Measurements from ENCODE around the gene ART1.

ART1 gene

DNA sequence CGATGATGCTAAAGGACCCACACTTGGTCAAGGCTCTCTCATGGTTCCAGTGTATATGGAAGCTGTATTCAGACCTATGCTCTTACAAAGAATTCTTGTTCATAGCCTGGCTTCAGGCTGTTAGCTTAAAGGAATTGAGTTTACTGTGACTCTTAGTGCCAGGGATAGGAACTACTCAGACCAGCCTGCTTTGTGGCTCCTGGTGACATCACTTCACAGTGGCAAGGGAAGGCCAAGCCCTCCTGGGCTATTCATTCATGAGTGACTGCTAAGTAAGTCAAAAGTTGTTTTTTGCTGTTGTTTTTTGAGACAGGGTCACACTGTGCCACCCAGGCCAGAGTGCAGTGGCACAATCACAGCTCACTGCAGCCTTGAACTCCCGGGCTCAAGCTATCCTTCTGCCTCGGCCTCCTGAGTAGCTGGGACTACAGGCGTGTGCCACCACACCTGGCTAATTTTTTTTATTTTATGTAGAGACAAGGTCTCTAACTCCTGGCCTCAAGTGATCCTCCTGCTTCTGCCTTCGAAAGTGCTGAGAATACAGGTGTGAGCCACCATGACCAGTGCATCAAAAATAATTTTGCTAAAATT, 12.8 kb upstream of the ART1 start:
- no peak for DNase-seq (ENCODE audit: low spot score)
- Histone ChIP-seq H3K27ac (no peak overlapping the region), H3K4me3 (no peak overlapping the region)
- TF ChIP-seq CTCF (IDR thresholded peaks at IDR 0.05), result no peak

GRCh38 chr11:3635641-3636375, 9.1 kb upstream of the ART1 start:
- no peak overlapping the region for H3K4me3 ChIP-seq
- no peak for DNase-seq (ENCODE audit: low spot score)
- no peak for TF ChIP-seq CTCF (IDR thresholded peaks at IDR 0.05)
- no peak overlapping the region for H3K27ac ChIP-seq

DNA sequence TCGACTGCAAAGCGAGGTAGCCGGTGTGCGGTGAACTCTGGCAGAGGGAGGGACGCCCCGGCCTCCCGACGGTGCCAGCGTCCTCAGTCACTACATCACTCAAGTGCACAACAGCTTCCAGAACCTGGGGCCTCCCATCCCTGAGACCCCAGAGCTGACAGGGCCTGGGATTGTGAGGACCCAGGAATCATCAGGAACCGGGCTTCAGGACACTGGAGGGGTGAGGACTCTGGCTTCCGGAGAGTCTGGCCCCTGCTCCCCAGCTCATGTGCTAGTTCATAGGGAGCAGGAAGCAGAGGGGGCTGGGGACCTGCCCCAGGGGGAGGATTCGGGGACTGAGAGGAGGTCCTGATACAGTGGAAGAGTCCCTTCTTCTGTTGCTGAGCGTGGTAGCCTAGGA, 7.7 kb upstream of the ART1 start:
- no peak for TF ChIP-seq CTCF (IDR thresholded peaks at IDR 0.05)
- Histone ChIP-seq H3K4me3 (no peak overlapping the region), H3K27ac (no peak overlapping the region)
- no peak for DNase-seq (ENCODE audit: low spot score)

DNA sequence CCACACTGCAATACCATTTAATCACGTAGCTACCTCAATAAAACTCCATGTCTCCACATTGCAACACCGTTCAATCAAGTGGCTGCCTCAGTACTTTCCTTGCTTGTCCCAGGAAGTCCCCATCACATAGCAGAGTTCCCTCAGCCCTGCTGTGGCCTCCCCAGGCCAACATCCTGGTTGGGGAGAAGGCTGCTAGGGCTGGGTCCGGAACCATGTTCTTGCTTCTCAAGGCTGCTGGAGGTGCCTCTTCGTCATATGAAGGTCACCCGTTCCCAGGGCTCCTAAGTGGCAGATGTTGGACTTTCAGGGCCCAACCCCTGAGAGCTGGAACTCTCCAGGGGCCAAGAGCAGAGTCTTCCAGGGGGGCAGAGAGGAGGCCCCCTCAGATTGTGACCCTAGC, 6.4 kb upstream of the ART1 start:
- no peak for TF ChIP-seq CTCF (IDR thresholded peaks at IDR 0.05)
- Histone ChIP-seq H3K27ac (no peak overlapping the region), H3K4me3 (no peak overlapping the region)
- DNase-seq (ENCODE audit: low spot score), result no peak

- DNase-seq (ENCODE audit: low spot score), result no peak
- TF ChIP-seq CTCF (IDR thresholded peaks at IDR 0.05), result no peak
- no peak overlapping the region for H3K27ac ChIP-seq
- H3K4me3 ChIP-seq, result no peak overlapping the region
Measured at GRCh38 chr11:3639841-3640240, 5.1 kb upstream of the ART1 start.

GRCh38 chr11:3641191-3641590, 3.7 kb upstream of the ART1 start:
- H3K27ac ChIP-seq, result no peak overlapping the region
- no peak for TF ChIP-seq CTCF (IDR thresholded peaks at IDR 0.05)
- no peak overlapping the region for H3K4me3 ChIP-seq
- no peak for DNase-seq (ENCODE audit: low spot score)

GRCh38 chr11:3641701-3642070, 3.2 kb upstream of the ART1 start, which contains the start of gene ART5:
TSS of gene ART5 (minus strand) at chr11:3641992. CDS start at chr11:3641862, 130 bp downstream.
- TF ChIP-seq CTCF (IDR thresholded peaks at IDR 0.05), result no peak
- Histone ChIP-seq H3K27ac (no peak within 1 kb of the TSS), H3K4me3 (peak within 1 kb of the TSS; percentile 75)
- DNase-seq (ENCODE audit: low spot score), result no peak
